HG03175 (cell line): ENCODE results near the gene OR10T2.
"Not testable (repeated sequence)": the region's sequence is repeated elsewhere in the genome, so short reads cannot be mapped to it uniquely, and the experiment has no call there.

Experiments
- ATAC-seq: cut with Tn5 transposase; IDR thresholded peaks from one replicate; pipeline ENCODE4 v1.9.1; 2021; ENCODE audit warnings: mild to moderate bottlenecking, moderate library complexity; ENCODE audit not compliant: unreplicated experiment

Gene OR10T2, protein sequence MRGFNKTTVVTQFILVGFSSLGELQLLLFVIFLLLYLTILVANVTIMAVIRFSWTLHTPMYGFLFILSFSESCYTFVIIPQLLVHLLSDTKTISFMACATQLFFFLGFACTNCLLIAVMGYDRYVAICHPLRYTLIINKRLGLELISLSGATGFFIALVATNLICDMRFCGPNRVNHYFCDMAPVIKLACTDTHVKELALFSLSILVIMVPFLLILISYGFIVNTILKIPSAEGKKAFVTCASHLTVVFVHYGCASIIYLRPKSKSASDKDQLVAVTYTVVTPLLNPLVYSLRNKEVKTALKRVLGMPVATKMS

DNA sequence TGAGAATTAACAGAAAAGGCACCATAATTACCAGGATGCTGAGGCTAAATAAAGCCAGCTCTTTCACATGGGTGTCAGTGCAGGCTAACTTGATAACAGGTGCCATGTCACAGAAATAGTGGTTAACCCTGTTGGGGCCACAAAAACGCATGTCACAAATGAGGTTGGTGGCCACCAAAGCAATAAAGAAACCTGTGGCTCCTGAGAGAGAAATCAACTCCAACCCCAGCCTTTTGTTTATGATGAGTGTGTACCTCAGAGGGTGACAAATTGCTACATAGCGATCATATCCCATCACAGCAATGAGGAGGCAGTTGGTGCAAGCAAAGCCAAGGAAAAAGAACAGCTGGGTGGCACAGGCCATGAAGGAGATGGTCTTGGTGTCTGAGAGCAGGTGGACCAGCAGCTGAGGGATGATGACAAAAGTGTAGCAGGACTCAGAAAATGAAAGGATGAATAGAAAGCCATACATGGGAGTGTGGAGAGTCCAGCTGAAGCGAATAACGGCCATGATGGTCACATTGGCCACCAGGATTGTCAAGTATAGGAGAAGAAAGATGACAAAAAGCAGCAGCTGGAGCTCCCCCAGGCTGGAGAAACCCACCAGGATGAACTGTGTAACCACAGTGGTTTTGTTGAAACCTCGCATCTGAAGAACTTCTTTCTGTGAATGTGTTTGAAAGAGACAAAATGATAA, at the start of gene OR10T2:
Gene OR10T2 (minus strand): TSS at position 649 of the 697 bp plus-strand sequence. CDS start 0 bp downstream, at position 649.
- no peak for ATAC-seq

DNA sequence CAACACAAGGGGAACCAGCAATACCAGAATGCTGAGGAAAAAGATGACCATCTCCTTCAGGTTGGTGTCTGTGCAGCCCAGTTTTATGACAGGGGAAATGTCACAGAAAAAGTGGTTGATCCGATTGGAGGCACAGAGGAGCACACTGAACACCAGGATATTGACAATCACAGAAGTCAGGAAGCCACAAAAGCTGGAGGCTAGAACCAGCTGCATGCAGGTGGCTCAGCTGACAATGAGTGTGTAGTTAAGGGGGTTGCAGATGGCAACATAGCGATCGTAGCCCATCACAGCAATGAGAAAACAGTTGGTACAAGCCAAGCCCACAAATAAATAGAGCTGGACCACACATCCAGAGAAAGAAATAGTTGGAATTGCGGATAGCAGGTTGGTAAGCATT, 46.1 kb upstream of the OR10T2 start:
- ATAC-seq: no peak

DNA sequence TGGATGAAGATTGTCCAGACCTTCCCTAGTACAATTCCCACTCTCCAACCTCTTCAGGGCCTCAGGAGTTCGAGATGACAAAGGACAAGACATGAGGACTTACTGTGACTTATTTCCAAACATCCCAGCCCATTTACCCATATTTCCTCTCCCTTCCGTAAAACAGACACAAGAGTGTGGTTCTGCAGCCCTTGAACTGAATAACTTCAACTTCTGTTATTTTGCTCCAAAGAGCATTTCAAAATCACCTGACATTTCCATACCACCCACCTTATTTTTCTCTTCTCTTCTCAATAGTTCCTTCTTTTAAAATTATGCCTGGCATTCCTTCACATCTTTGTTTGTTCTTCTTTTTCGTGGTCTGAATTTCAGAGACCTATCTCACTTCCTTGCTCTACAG, 35.5 kb upstream of the OR10T2 start:
- ATAC-seq: no peak

DNA sequence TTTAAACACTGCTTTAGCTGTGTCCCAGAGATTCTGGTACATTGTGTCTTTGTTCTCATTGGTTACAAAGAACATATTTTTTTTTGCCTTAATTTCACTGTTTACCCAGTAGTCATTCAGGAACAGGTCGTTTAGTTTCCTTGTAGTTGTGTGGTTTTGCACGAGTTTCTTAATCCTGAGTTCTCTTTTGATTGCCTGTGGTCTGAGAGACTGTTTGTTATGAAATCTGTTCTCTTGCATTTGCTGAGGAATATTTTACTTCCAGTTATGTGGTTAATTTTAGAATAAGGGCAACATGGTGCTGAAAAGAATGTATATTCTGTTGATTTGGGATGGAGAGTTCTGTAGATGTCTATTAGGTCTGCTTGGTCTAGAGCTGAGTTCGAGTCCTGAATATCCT, 30.9 kb upstream of the OR10T2 start:
- not testable (repeated sequence) for ATAC-seq

DNA sequence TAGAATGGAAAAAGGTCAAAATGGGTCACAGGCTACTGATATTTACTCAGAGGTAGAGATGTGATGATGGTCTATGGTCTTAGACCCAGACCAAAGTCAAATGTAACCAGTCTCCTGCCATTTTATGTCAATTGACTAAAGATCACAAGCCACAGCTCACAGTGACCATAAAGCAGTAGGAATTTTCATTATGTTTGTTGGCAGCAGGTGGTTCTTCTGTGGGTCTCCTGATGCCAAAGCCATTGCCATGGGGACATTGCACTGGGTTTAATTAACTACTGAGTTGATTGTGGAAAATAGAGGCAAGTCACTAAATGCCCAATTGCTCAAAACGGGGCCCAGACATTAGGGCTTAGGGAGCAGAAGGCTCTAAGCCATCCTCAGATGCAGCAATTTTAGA, 26.9 kb upstream of the OR10T2 start, which contains the start of gene OR10K2:
Gene OR10K2 (minus strand): TSS at position 101 of the 400 bp plus-strand sequence. CDS start 5,371 bp downstream, outside the sequence.
- no peak for ATAC-seq

DNA sequence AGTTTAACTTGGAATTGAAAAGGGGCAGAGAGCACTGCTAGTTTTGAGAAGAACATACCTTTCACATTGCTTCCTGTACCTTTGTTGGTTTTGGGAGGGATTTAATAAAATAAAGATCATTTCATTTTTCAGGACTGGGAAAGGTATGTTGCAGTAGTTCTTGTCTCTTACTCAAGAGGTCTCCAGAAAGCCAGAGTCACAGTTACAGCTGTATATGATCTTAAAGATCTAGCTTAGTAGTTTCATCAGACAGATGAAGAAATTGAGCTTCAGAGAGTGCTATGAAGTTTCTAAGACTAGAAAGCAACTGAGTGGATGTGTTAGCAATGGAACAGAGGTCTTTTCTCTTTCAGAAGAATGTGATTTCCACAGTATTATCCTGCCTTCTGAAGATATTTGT, 25.8 kb upstream of the OR10T2 start:
- no peak for ATAC-seq

DNA sequence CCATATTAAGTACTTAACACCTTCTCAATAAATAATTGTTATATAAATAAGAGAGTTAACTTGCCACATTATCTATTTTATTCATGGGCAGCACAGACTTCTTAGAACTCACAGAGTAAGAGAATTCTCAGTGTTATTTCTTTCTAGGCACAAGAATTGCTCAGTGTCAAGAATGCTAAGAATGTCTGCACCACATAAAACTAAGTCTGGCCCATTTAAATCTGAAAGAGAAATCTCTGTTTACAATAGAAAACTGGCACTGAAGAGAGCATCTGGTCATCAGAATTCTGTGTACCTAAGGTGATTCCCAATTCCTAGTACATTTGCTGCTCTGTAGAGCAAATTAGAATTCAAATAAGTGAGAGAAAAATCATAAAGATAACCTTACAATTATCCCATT, 22.9 kb upstream of the OR10T2 start:
- ATAC-seq: no peak

DNA sequence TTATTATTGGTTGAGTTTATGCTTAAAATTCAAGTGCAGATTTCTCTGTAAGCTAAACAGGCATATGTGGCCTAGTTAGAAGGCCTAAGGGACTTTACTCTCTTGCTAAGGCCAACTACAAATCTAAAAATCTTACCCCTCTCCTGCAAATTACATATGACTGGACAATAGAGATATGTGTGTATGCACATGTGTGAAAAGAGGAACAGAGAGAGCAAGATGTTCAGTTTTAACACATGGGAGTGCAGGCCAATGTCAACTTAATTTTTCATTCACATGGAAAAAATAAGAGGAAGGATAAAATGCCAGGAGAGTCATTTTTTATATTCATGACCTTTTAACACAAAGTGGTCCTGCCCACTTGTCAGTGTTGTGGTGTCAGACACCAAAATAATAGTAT, 18.3 kb upstream of the OR10T2 start:
- ATAC-seq: no peak

DNA sequence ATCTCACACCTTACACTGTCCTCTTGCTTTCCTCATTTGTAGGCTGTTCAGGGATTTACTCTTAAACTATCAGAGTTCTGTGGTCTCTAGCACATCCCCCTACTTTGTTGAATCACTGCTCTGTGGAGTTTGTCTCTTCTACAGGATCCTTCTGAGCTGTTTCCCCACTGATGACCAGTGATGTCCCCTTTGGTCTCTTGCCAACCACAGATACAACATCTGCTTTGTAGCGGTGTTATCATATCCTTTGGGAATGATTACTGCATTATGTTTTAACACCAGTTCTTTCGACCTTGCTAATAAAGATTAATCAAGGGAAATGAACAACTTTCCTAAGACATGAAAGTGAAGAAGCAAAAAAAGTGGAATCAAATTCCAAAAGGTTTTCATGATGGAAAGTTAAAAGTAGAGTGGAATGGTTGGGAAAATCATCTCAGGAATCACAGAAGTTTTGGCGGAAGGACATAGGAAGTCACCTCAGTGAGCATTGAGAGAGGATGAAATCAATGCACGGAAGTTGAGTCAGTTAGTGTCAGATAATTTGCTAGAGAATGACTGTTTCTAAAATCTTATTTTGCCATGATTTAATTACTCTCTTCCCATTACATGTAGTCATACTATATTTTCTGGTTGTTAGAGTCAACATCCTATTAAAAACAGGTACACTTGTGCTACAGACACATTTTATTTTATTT, 15.5 kb upstream of the OR10T2 start:
- ATAC-seq: no peak

DNA sequence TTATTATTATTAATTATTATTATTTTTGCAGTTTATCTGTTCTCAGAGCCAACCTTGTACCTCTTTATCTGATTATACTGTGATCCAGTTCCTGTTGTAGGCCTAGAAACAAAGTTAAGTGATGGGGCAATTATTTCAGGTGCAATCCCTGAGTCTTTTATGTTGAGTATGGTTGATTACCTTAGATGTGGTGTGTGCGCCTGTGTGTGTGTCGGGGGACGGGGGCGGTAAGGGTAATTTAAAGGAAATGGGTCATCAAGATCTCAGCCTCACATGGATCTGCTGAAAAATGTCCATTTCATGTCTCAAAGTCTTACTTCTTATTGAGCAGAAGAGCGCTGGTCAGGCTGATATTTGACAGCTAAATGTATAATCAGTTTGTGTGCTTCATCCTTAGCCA, 7.8 kb upstream of the OR10T2 start:
- ATAC-seq: no peak

DNA sequence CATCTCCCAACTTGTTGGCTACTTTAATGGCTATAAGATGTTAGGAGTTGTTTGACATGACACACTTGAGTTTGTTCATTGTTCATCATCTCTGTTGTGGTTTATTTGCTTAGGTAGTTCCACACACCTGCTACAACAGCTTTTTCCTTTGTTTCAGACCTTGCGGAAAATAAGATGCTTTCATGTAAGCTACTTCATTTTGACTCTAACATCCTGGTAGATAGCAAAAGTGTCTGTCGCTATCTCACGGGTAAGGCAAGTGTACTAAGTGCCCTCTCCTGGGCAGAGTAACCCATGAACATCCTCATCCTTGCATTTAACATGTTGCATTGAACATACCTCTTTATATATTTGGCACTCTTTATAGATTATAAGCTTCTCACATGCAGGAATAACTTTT, 1.6 kb upstream of the OR10T2 start:
- ATAC-seq: no peak

DNA sequence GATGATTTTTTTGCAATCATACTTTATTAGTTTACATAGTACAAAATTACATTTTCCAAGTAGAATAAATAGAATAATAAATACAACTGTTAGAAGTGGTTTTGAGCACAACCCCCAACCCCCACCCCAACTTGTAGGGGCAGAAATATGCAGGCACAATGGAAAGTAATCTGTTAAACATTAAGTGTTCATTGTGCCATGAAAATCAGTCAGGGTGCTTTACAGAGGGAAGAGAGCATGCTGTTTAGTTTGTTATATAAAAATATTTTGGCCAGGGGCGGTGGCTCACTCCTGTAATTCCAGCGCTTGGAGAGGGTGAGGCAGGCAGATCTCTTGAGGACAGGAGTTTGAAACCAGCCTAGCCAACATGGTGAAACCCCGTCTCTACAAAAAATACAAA, 2.6 kb downstream of the OR10T2 start:
- ATAC-seq: no peak

DNA sequence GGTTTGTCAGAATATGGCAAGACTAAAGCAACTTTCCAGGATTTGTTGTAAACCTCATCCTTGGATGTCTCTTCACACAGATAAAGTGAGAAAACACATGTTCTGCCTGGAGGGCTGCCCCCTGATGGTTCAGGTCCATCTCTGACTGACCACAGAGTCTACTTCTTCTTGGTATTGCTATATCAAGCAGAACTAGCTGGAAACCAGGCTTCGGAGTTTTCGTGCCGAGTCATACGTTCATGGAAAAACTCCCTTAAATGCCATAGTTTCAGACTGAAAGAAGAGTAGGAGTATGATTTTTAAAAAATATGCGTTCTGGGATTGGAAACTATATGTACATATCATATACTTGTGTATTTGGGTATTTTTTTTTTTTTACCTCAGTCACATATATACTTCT, 5.8 kb downstream of the OR10T2 start:
- ATAC-seq: no peak

DNA sequence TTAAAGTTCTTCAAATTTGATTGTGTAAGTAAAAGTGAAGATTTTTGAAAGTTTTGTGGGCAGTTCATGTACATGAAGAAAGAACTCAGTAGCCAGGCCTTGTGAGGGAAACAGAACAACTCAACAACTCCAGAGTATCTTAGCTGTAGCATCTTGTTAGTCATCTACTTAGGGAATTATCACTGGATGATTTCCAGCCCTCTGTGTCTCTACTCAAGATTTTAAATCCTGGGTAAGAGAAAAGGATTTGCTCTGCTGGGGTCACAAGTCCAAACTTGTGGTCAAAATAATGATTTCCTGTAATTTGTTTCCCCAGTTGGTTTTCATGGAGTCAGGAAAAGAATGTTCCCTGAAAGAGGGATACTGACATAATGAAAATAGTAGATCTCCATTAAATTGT, 8.2 kb downstream of the OR10T2 start:
- no peak for ATAC-seq

DNA sequence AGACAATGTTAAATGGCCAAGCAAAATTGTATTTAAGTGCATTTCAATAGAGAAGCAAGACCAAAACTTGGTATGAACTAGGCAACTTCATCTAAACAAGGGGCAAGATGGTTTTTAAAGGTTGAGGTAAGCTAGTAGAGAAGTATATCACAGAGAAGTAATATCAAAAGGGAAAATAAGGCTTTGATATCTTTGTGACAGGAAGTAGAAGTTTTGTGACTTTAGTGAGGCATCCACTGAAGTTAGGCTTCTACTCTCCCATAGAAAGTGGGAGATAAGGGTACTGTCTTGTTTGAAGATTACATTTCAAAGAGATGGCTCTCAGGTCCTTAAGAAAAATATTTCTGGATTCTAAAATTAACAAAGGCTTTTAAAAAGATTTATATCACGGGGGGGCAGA, 8.9 kb downstream of the OR10T2 start:
- no peak for ATAC-seq

DNA sequence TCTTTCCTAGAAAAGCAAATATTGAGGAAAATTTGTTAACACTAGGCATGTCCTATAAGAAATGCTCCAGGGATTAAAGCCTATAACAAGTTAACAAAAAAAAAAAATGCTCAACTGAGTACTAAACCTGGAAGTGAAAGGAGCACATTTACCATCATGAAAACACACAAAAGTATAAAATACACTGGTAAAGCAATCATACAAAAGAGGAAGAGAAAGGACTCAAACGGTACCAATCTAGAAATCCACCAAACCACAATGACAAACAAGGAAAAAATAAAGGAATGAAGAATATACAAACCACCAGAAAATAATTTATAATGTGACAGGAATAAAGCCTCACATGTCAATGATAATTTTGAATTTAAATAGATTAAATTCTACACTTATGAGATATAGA, 24.4 kb downstream of the OR10T2 start:
- ATAC-seq: no peak

DNA sequence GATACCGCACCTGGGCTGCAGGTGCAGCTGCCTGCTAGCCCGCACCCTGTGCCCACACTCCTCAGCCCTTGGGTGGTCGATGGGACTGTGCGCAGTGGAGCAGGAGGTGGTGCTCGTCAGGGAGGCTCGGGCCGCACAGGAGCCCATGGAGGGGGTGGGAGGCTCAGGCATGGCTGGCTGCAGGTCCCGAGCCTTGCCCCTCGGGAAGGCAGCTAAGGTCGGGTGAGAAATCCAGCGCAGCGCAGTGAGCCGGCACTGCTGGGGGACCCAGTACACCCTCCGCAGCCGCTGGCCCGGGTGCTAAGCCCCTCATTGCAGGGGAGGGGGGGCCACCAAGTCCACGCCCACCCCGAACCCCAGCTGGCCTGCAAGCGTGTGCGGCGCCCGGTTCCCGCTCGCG, 25.2 kb downstream of the OR10T2 start:
- ATAC-seq: not testable (repeated sequence)

DNA sequence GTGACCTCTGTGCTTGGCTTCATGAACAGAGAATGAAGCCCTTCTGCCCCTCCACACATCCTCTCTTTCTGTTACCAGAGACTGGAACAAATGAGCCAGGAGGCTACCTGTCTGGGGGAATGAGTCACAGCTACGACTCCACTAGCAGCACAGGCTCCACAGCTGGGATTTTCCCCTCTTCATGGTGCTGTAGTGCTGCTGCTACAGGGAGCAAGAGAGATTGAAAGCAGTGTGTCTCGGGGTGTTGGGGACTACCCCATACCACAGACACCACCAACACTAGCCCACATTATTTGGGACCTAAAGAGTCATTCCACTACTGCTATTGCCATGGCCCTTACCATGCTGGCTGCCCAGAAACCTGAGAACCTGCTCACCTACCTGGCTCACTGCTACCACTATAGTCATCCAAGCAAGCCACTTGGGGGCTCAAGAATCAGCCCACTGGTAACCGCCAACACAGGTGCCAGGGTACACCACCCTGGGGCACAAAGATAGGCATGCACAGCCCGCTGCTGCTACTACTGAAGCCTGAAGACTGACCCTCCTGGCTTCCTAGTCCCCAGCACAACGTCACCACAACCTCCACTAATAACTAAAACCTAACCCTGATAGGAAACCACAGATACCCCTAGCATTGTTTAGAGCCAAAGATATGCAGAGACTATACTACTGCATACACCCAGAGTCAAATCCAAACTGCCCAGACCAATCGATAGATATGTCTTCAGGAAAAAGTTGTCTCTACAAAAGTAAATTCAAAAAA, 27.9 kb downstream of the OR10T2 start:
- peak; percentile 87 for ATAC-seq

DNA sequence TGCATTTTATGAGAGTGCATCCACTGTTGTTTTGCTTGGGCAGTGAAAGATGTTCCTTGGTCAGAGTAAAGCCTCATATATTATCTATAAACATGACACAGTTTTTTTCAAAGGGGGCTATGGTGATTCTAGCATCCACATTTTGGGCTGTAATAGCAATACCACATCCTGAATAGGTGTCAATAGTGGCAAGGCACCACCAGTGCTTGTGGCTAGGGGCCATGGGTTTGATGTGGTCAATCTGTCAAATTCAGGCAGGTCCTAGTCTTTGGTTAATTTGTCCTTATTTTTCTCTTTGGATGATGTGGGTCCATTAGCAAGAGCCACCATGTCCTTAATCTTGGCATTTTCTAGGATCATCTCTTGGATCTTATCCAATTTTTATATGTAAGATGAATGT, 32.5 kb downstream of the OR10T2 start:
- no peak for ATAC-seq

DNA sequence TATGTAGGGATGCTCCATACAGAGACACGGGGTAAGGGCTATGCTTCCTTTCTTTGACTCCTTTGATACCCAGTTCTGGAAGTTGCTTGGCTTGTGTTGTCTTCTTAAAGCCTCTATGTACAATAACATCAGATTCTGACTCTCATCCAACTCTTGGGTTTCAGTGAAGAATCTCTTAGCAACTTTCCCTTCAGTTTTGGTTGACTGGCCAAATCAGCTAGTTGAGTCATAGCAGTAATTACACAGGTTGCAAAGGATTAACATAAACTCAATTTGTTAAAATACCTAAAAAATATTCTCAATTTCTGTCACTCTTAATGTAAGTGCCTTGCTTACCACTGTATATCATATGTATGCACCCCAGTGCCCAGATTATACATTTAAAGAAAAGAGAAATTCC, 36.3 kb downstream of the OR10T2 start:
- ATAC-seq: no peak

DNA sequence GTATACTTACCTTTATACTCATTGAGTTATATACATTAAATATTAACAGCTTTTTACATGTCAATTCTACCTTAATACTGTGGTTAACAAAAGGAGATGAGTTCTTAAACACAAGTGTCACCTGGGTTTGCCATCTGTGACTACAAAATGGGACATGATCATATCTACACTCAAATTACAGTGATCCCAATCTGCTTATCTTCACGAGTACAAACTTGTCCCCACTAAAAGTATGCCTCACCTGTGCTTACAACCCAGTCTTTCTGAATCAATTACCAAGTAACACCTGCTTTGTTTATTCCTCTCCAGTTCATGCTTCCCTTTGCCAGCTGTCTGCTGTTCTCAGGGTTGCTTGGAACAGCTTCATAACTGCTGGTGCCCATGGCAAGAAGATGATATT, 36.8 kb downstream of the OR10T2 start:
- ATAC-seq: no peak
